Natural killer cell (primary cell): ENCODE results near the gene ENHO. TPM values are rescaled to one million over a fixed set of nuclear protein-coding genes. Genes with fewer than 3 reads are reported as not detected.

Experiments used
- ATAC-seq, 3 donors: fragments of 150-1000 bp in 2 of 3; fragments of 200-7000 bp in 1 of 3; cut with Tn5 transposase; 1 replicate in 1 of 3; 2 replicates in 2 of 3; pipeline ENCODE4 v1.10.0; 2021; ENCODE audit warnings: mild to moderate bottlenecking in 2 of 3, moderate library complexity in 2 of 3
- DNase-seq, 2 donors: peaks; one replicate each; pipeline versions ENCODE4 v3.0.0 to v3.0.0-alpha.2; 2013 to 2021; ENCODE audit warnings: mixed read lengths in 1 of 2
- H3K27ac ChIP-seq: one replicate; pipeline ENCODE4 v1.5.1; 2013; ENCODE audit warnings: mild to moderate bottlenecking, low read length
- H3K27me3 ChIP-seq: one replicate; pipeline ENCODE4 v1.6.1; 2013; ENCODE audit warnings: low read length; ENCODE audit not compliant: control insufficient read depth, insufficient read depth
- H3K36me3 ChIP-seq: one replicate; pipeline ENCODE4 v1.6.1; 2013; ENCODE audit warnings: low read length; ENCODE audit not compliant: control insufficient read depth, insufficient read depth
- H3K4me1 ChIP-seq: one replicate; pipeline ENCODE4 v1.6.1; 2013; ENCODE audit warnings: low read length; ENCODE audit not compliant: control insufficient read depth, insufficient read depth
- H3K4me3 ChIP-seq: one replicate; pipeline ENCODE4 v1.5.1; 2013; ENCODE audit warnings: low read length
- H3K9me3 ChIP-seq: one replicate; pipeline ENCODE4 v1.6.1; 2013; ENCODE audit warnings: low read length; ENCODE audit not compliant: control insufficient read depth, insufficient read depth
- H3K27ac Mint-ChIP-seq, 2 donors: one replicate each; pipeline ENCODE4 v1.8.0; 2022; ENCODE audit warnings: mild to moderate bottlenecking in 2 of 2, mixed read lengths in 2 of 2, moderate library complexity in 1 of 2
- H3K27me3 Mint-ChIP-seq, 2 donors: one replicate each; pipeline ENCODE4 v1.8.0; 2022; ENCODE audit warnings: low read depth in 2 of 2, mixed read lengths in 2 of 2
- H3K36me3 Mint-ChIP-seq: one replicate; pipeline ENCODE4 v1.8.0; 2022; ENCODE audit warnings: mixed read lengths
- H3K4me1 Mint-ChIP-seq, 2 donors: one replicate each; pipeline ENCODE4 v1.8.0; 2022; ENCODE audit warnings: mixed read lengths in 2 of 2
- H3K4me3 Mint-ChIP-seq: one replicate; pipeline ENCODE4 v1.8.0; 2022; ENCODE audit warnings: mild to moderate bottlenecking, moderate library complexity, mixed read lengths
- H3K9me3 Mint-ChIP-seq, 2 donors: one replicate each; pipeline ENCODE4 v1.8.0; 2022; ENCODE audit warnings: mixed read lengths in 2 of 2
- WGBS: methylation state at CpG from one replicate; pipeline ENCODE4 v1.1.7; 2013; ENCODE audit warnings: missing lambda C conversion rate; ENCODE audit not compliant: insufficient coverage; 5-methylcytosine and 5-hydroxymethylcytosine counted together
- intact Hi-C: fragments of 100-400 bp; cut with micrococcal nuclease; formaldehyde crosslinking; loops from one replicate; pipeline ENCODE4 v1.14.2; 2022
- total RNA-seq, 4 donors: library from RNA; stranded (reverse); fragments of 120-200 nt in 1 of 4; gene quantifications; one replicate each; pipeline versions ENCODE4 v1.2.3 to v1.2.4, GENCODE V29; 2013 to 2022
- TF ChIP-seq, protein P1 (sequence below): fragments of 200-600 bp; IDR thresholded peaks from one replicate; pipeline ENCODE4 v1.8.0; 2022; ENCODE audit warnings: antibody characterized with exemption

ENHO gene
- total RNA-seq, 3 donors from 2014 or later (not counting 1 experiment from before 2014, with no cell fraction given) = 0.34 to 1.7 TPM; not detected in 1

DNA sequence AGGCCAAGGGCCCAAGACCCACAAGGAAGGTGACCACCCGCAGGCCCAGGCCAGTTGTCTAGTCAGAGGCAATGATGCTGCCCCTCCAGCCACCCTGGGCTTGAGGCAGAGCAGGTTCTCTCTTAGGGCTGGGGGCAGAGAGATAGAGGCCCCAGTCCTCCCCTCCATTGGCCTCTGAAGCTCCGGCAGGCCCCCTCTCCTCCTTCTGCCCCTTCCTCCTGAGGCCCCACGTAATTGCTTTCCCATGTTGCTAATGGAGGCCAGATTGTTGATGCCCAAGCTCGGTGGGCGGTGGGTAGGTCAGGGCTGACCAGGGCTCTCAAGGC, 26.6 kb upstream of the ENHO start:
- intact Hi-C loops = no loop called here
- no peak overlapping the region for H3K27ac ChIP-seq
- Mint-ChIP-seq H3K4me3 (no peak overlapping the region), H3K4me1 (no peaks in the 10 kb centered on the region), H3K27ac (no peak overlapping the region), H3K27me3 (peaks cover 0 to 13% of the 10 kb centered on the region in 2 donors), H3K36me3 (no peaks in the 10 kb centered on the region), H3K9me3 (no peaks in the 10 kb centered on the region)
- no peak for ATAC-seq
- H3K4me1 ChIP-seq = no peaks in the 10 kb centered on the region
- H3K9me3 ChIP-seq = no peaks in the 10 kb centered on the region
- DNase-seq = no peak
- WGBS = 86% methylated on average over 5 of the region's 5 CpGs
- TF ChIP-seq, protein P1, sequence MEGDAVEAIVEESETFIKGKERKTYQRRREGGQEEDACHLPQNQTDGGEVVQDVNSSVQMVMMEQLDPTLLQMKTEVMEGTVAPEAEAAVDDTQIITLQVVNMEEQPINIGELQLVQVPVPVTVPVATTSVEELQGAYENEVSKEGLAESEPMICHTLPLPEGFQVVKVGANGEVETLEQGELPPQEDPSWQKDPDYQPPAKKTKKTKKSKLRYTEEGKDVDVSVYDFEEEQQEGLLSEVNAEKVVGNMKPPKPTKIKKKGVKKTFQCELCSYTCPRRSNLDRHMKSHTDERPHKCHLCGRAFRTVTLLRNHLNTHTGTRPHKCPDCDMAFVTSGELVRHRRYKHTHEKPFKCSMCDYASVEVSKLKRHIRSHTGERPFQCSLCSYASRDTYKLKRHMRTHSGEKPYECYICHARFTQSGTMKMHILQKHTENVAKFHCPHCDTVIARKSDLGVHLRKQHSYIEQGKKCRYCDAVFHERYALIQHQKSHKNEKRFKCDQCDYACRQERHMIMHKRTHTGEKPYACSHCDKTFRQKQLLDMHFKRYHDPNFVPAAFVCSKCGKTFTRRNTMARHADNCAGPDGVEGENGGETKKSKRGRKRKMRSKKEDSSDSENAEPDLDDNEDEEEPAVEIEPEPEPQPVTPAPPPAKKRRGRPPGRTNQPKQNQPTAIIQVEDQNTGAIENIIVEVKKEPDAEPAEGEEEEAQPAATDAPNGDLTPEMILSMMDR = no peak
- no peak overlapping the region for H3K4me3 ChIP-seq
- H3K36me3 ChIP-seq = no peaks in the 10 kb centered on the region
- H3K27me3 ChIP-seq = no peaks in the 10 kb centered on the region

DNA sequence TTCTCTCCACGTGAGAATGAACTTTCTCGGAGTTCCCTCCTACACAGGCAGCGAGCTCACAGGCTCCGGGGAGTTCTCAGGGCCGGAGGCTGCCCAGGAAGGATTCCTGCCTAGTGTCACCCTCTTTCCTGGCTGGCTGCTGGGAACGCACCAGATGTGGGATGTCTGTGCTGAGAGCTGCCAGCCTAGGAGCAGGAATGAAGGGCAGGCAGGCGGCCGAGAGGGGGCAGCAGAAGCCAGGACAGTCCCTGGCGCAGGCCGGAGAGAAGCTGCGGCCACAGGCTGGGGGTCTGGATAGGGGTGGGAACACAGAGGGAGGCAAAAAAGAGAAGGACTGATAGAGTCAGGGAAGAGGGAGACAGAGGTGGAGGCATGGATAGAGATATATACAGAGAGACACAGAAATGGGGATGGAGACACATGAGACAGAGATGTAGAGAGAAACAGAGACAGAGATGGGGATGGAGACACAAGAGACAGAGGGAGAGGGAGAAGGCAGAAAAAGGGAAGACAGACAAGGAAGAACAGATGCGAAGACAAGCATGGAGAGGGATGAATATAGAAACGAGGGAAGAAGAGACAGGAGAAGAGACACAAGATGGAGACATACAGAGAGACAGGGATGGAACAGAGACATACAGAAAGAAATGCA, 25.3 kb upstream of the ENHO start:
- 17% methylated on average over 13 of the region's 13 CpGs for WGBS
- no peaks in the 10 kb centered on the region for H3K4me1 Mint-ChIP-seq

DNA sequence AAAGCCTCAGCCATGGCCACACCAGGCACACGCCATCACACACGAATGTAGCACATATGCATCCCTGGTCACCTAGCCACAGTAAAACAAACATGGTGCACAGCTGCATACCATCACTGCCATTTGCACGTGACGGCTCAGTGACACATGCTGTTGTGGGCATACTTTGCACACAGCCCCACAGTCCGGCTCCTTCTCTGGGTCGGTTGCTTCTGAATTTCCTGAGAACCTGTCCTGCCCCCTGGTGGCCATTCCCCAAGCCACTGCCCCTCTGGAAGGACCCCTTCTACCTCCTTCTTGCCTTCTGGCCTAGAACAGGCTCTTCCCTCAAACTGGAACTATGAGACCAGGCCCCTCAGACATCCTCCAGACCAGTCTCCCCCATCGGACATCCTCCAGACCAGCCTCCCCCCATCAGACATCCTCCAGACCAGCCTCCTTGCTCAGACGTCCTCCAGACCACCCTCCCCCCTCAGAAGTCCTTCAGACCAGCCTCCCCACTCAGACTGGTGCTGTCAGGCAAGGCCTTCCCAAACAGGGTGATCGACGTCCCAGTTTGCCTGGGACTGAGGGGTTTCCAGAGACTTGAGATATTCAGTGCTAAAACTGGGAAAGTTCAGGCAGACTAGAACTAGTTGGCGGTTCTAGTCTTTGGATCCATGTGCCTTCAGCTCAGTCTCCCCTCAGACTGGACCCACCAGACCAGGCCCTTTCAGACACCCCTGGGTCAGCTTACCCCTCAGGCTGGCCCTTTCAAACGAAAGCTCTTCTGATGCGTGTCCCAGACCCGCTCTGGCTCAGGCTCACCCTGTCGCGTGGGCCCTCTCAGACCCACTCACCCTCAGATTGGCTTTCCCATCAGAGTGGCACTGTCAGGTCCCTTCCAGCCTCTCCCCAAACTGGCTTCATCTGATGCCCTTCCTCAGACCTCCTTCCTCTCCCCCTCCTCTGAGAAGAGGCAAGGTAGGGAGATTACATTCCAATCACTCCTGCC, 24.3 kb upstream of the ENHO start:
- H3K36me3 ChIP-seq = no peaks in the 10 kb centered on the region
- H3K4me1 Mint-ChIP-seq = no peaks in the 10 kb centered on the region
- H3K4me3 Mint-ChIP-seq = no peak overlapping the region
- intact Hi-C loops = no loop called here
- no peak overlapping the region for H3K27ac ChIP-seq
- DNase-seq = peak in 1 of 2 donors; percentile 64
- H3K4me3 ChIP-seq = no peak overlapping the region
- peaks cover 0 to 13% of the 10 kb centered on the region in 2 donors for H3K27me3 Mint-ChIP-seq
- no peak overlapping the region for H3K27ac Mint-ChIP-seq
- no peaks in the 10 kb centered on the region for H3K36me3 Mint-ChIP-seq
- H3K9me3 Mint-ChIP-seq = no peaks in the 10 kb centered on the region
- ATAC-seq = peak in 2 of 3 donors; percentile 68 to 72
- WGBS = 67% methylated on average over 16 of the region's 16 CpGs
- H3K9me3 ChIP-seq = no peaks in the 10 kb centered on the region
- H3K4me1 ChIP-seq = no peaks in the 10 kb centered on the region
- H3K27me3 ChIP-seq = no peaks in the 10 kb centered on the region
- TF ChIP-seq, protein P1 = peak; percentile 21

More for the DNA sequence above, 25.3 kb upstream of the ENHO start:
- DNase-seq (peak in 1 of 2 donors; percentile 42), ATAC-seq (peak in 2 of 3 donors; percentile 54 to 67)
- Histone ChIP-seq H3K27ac (no peak overlapping the region), H3K36me3 (no peaks in the 10 kb centered on the region), H3K9me3 (no peaks in the 10 kb centered on the region), H3K27me3 (no peaks in the 10 kb centered on the region), H3K4me3 (no peak overlapping the region), H3K4me1 (no peaks in the 10 kb centered on the region)
- Mint-ChIP-seq H3K36me3 (no peaks in the 10 kb centered on the region), H3K9me3 (no peaks in the 10 kb centered on the region), H3K27me3 (peaks cover 0 to 13% of the 10 kb centered on the region in 2 donors), H3K27ac (no peak overlapping the region), H3K4me3 (no peak overlapping the region)
- intact Hi-C loops = loop anchor here (1.0 kb wide), 1 partner anchor 86 kb away; no protein-coding TSS in a partner anchor
- TF ChIP-seq, protein P1 = peak; percentile 53
